Esophagus muscularis mucosa (tissue), 4 donors: Measurements from ENCODE around the gene S100B.

ENCODE experiments used
- CTCF ChIP-seq, 3 experiments: fragments of 200-600 bp in 2 of 3; fragments of 450-650 bp in 1 of 3; sonication (generic) in 2 of 3; IDR thresholded peaks; one replicate each; pipeline ENCODE4 v1.5.1; 2017 to 2019; ENCODE audit warnings: antibody characterized with exemption in 3 of 3, mild to moderate bottlenecking in 2 of 3, moderate library complexity in 1 of 3
- EP300 ChIP-seq: sonication (generic); formaldehyde crosslinking; IDR thresholded peaks from one replicate; pipeline ENCODE4 v1.6.1; 2017; ENCODE audit warnings: antibody characterized with exemption
- POLR2A ChIP-seq: fragments of 450-650 bp; IDR thresholded peaks from one replicate; pipeline ENCODE4 v1.6.1; 2017; ENCODE audit warnings: antibody characterized with exemption, moderate library complexity, mild to moderate bottlenecking, low read depth
- POLR2AphosphoS5 ChIP-seq, 2 donors: sonication (generic); formaldehyde crosslinking; IDR thresholded peaks; one replicate each; pipeline ENCODE4 v1.6.1; 2017; ENCODE audit warnings: antibody characterized with exemption in 2 of 2

GRCh38 chr21:46603228-46603627 is 1.7 kb downstream of the S100B start:
- TF ChIP-seq EP300 (no peak), CTCF (IDR thresholded peaks at IDR 0.05) (no peak), POLR2A (no peak), POLR2AphosphoS5 (IDR thresholded peaks at IDR 0.05) (no peak)
